Peyer's patch (tissue), 4 donors: ENCODE data around the gene BCAS3. TPM values are rescaled to one million over a fixed set of nuclear protein-coding genes. Genes with fewer than 3 reads are reported as not detected.

Source experiments
- DNase-seq, 3 donors: peaks; one replicate each; pipeline ENCODE4 v3.0.0-alpha.2; 2017 to 2019
- H3K27ac ChIP-seq, 4 donors: fragments of 200-600 bp; sonication (generic); one replicate each; pipeline ENCODE4 v1.5.1; 2016 to 2019
- H3K27me3 ChIP-seq, 2 donors: fragments of 200-600 bp; sonication (generic); one replicate each; pipeline ENCODE4 v1.5.1; 2019
- H3K36me3 ChIP-seq, 3 donors: fragments of 200-600 bp; sonication (generic); one replicate each; pipeline ENCODE4 v1.5.1; 2016 to 2019
- H3K4me1 ChIP-seq, 4 donors: fragments of 200-600 bp; sonication (generic); one replicate each; pipeline ENCODE4 v1.5.1; 2016 to 2019
- H3K4me3 ChIP-seq, 4 donors: fragments of 200-600 bp; sonication (generic); 1 replicate in 3 of 4; 2 replicates in 1 of 4; pipeline ENCODE4 v1.5.1; 2016 to 2019; ENCODE audit warnings: mild to moderate bottlenecking in 1 of 4
- H3K9me3 ChIP-seq, 4 donors: fragments of 200-600 bp; sonication (generic); one replicate each; pipeline ENCODE4 v1.5.1; 2016 to 2019; ENCODE audit warnings: mild to moderate bottlenecking in 1 of 4
- CTCF ChIP-seq, 6 experiments: fragments of 450-650 bp in 4 of 6; fragments of 200-600 bp in 2 of 6; sonication (generic) in 1 of 6; IDR thresholded peaks; one replicate each; pipeline ENCODE4 v1.5.1; 2017 to 2019; ENCODE audit warnings: antibody characterized with exemption in 6 of 6, mild to moderate bottlenecking in 3 of 6, moderate library complexity in 1 of 6
- POLR2A ChIP-seq, 2 donors: fragments of 450-650 bp; IDR thresholded peaks; one replicate each; pipeline ENCODE4 v1.5.1; 2017; ENCODE audit warnings: antibody characterized with exemption in 2 of 2, mild to moderate bottlenecking in 2 of 2, moderate library complexity in 2 of 2
- total RNA-seq, 4 donors: library from RNA; depleted of rRNA; stranded (reverse); fragments of >200 nt; gene quantifications; one replicate each; pipeline ENCODE4 v1.1.0, GENCODE V29; 2016

Gene BCAS3
- total RNA-seq, 4 donors from 2014 or later = 25.7 to 109 (median 57.1) TPM

DNA sequence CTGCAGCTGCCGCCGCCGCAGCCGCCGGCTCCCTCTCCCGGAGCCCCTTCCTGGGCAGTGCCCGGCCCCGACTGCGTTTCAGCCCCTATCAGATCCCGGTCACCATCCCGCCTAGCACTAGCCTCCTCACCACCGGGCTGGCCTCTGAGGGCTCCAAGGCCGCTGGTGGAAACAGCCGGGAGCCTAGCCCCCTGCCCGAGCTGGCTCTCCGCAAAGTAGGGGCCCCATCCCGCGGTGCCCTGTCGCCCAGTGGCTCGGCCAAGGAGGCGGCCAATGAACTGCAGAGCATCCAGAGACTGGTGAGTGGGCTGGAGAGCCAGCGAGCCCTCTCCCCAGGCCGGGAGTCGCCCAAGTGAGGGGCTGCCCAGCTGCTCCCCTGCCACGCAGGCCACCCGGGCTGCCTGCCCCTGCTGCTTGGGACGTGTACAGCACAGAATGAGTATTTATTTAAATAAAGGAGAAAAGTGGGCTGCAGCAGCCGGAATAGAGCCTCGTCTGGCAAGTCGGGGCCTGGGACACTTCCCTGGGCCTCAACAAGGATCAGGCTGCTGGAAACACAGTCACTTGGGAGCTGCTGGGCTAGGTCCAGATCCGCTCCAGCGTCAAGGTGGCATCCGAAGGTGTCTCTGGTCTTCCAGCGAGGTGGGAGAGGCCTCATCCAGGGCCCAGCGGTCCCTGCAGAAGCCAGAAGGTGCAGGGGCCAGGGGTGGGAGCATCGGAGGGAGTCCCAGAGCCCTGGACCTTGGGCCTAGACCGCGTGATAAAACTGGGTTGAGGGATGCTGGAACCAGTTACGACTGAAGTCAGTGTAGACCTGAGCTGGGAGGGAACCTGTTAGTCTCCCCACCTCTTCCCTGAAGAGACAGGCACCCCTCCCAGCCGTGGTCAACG lies 730.7 kb downstream of the BCAS3 start:
- DNase-seq = peak in 2 of 3 donors; percentile 37 to 44
- Histone ChIP-seq H3K36me3 (no peaks in the 10 kb centered on the region), H3K9me3 (no peaks in the 10 kb centered on the region), H3K4me1 (peaks cover 0 to 63% (median 38%) of the 10 kb centered on the region in 4 donors), H3K4me3 (peak overlapping the region in 1 of 4 donors; percentile 50), H3K27ac (peak overlapping the region in 2 of 4 donors; percentile 26 to 71), H3K27me3 (peaks cover 0 to 38% of the 10 kb centered on the region in 2 donors)
- TF ChIP-seq CTCF (IDR thresholded peaks at IDR 0.05) = no peak
- TF ChIP-seq POLR2A (IDR thresholded peaks at IDR 0.05) = no peak

DNA sequence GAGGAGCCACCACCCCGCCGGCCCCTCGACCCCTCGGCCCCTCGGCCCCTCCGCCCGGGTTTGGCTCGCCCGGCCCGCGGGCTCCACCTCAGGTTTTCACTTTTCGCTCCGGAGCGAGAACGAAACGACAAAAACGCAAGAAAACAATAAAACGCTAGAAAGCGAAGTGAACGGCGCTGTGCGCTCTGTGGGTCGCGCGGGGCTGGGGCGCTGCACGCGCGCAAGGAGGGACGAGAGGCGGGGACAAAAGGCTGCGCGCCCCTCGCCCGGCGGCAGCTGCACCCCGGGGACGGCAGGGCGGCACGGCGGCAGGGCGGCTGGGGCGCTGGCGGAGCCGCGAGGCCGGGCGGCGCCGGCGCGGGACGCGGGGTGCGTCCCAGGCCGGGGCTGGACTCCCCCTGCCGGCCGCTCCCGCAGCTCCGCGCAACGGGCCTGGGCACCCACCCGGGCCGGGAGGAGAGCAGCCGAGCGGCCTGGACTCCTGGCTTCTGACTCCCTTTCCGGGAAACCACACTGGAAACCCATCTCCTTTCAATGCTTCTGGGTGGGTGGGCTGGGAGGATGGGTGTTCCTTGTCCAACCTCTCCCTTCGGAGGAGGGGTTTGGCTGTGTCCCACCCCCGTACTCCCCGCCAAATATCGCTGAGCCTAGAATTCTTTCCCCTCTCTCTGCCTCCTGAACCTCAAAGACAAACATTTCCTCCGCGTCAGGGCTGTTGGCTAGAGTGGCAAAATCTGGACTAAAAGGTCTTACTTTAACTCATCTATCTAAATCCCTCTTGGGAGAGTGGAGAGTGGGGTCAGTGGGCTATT lies 731.9 kb downstream of the BCAS3 start:
- Histone ChIP-seq H3K9me3 (no peaks in the 10 kb centered on the region), H3K4me3 (peak overlapping the region; percentile 16 to 60 (median 48)), H3K27me3 (peaks cover 0 to 29% of the 10 kb centered on the region in 2 donors), H3K27ac (peak overlapping the region in 3 of 4 donors; percentile 33 to 78 (median 73)), H3K36me3 (no peaks in the 10 kb centered on the region), H3K4me1 (peaks cover 0 to 53% (median 32%) of the 10 kb centered on the region in 4 donors)
- peak in 2 of 3 donors; percentile 65 to 68 for DNase-seq
- TF ChIP-seq CTCF (IDR thresholded peaks at IDR 0.05) = peak in 5 of 6 experiments; percentile 9 to 52 (median 45)
- TF ChIP-seq POLR2A (IDR thresholded peaks at IDR 0.05) = no peak

DNA sequence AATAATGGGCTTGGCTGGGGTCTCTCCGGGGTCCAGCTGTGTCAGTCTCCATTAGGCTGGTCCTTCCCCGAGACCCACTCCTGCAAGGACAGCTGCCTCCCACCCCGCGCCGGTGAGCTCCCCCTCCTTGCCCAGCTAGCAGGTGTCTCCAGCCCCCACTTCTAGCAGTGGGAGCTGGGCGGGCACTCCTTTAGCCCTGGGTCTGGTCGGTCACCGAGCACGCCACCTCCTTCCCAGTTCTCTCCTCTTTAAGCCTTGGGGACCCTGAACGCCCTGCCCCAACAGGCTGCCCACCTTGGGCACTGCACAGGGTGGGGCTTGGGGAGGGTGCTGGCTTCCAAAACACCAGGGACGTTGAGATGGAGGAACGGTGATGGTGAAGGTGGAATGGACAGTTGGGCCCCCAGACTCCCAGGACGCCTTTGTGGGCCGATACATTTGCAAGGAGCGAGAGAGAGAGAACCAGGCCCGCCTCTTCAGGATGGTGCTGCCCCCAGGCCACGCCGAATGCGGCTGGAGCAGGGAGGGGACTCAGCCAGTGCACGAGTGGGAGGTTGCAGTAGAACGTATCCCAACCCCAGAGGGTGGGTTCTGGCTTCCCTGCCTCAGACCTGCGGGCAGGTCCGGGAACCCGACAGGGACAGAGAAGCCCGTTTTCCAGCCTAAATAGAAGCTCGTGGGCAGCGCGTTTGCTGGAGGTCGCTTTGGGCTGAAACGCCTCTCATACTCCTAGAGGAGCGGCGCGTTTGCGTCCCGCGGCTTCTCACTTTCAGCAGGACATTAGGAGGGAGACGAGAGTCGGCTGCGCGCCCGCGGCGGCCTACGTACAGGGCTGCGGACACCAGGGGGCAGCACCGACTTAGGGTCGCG lies 732.7 kb downstream of the BCAS3 start:
- DNase-seq = peak; percentile 65 to 85 (median 83)
- Histone ChIP-seq H3K27me3 (peaks cover 0 to 21% of the 10 kb centered on the region in 2 donors), H3K9me3 (no peaks in the 10 kb centered on the region), H3K4me1 (peaks cover 0 to 45% (median 28%) of the 10 kb centered on the region in 4 donors), H3K4me3 (peak overlapping the region; percentile 47 to 60 (median 52)), H3K36me3 (no peaks in the 10 kb centered on the region), H3K27ac (peak overlapping the region; percentile 33 to 78 (median 68))
- TF ChIP-seq CTCF (IDR thresholded peaks at IDR 0.05) (peak in 4 of 6 experiments; percentile 34 to 60 (median 52)), POLR2A (IDR thresholded peaks at IDR 0.05) (no peak)

DNA sequence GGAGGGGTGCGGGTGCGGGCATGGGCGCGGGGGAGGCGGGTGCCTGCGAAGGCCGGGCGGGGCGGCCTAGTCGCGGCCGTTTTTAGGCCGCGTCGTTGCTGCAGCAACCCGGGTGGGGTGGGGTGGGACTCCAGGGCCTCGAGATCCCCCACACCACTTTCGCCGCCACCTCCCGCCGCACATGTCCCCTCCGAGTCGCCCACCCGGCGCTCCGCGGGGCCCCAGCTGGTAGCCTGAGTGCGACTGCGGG lies 733.3 kb downstream of the BCAS3 start:
- H3K4me3 ChIP-seq = peak overlapping the region; percentile 47 to 60 (median 52)
- no peaks in the 10 kb centered on the region for H3K9me3 ChIP-seq
- H3K4me1 ChIP-seq = peaks cover 0 to 40% (median 26%) of the 10 kb centered on the region in 4 donors
- no peaks in the 10 kb centered on the region for H3K36me3 ChIP-seq
- peak overlapping the region; percentile 33 to 78 (median 68) for H3K27ac ChIP-seq
- no peak for TF ChIP-seq POLR2A (IDR thresholded peaks at IDR 0.05)
- peak in 1 of 6 experiments; percentile 20 for TF ChIP-seq CTCF (IDR thresholded peaks at IDR 0.05)
- peaks cover 0 to 16% of the 10 kb centered on the region in 2 donors for H3K27me3 ChIP-seq
- no peak for DNase-seq
